Measurements from ENCODE around the gene ATP6V1F.

Gene ATP6V1F

DNA sequence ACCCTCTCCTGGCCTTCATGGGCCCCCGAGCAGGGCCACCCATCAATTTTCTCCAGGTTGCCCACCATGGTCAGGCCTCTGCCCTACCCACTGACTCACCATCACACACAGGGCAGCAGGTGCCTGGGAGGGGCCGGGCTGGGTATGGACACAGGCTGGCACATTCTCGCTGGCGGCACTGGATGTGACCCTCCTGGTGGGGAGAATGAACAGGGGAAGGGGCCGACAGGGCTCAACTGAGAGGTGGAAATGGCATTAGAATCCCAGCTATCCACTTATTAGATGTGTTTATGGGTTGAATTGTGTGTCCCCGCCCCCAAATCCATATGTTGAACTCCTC, 31.4 kb downstream of the ATP6V1F start:
- H3K27ac ChIP-seq = no peak overlapping the region
- no peak for TF ChIP-seq ZFX (IDR thresholded peaks at IDR 0.05; ENCODE audit: borderline replicate concordance)
- TF ChIP-seq, protein P1, sequence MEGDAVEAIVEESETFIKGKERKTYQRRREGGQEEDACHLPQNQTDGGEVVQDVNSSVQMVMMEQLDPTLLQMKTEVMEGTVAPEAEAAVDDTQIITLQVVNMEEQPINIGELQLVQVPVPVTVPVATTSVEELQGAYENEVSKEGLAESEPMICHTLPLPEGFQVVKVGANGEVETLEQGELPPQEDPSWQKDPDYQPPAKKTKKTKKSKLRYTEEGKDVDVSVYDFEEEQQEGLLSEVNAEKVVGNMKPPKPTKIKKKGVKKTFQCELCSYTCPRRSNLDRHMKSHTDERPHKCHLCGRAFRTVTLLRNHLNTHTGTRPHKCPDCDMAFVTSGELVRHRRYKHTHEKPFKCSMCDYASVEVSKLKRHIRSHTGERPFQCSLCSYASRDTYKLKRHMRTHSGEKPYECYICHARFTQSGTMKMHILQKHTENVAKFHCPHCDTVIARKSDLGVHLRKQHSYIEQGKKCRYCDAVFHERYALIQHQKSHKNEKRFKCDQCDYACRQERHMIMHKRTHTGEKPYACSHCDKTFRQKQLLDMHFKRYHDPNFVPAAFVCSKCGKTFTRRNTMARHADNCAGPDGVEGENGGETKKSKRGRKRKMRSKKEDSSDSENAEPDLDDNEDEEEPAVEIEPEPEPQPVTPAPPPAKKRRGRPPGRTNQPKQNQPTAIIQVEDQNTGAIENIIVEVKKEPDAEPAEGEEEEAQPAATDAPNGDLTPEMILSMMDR (IDR thresholded peaks at IDR 0.05) = no peak

DNA sequence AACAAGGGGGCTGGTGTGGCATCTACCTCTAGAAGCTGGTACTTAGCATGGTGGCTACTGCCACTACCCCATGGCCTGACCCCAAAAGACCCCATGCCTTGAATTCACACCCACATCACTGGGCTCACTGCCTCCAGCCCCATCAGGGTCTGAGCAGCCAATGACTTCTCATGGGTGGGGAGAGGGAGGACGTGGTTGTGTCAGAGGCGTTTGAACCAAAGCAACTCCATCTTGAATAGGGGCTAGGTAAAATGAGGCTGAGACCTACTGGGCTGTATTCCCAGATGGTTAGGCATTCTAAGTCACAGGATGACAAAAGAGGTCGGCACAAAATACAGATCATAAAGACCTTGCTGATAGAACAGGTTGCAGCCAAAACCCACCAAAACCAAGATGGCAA, 32.7 kb downstream of the ATP6V1F start:
- TF ChIP-seq, protein P1 (IDR thresholded peaks at IDR 0.05) = no peak
- no peak for TF ChIP-seq ZFX (IDR thresholded peaks at IDR 0.05; ENCODE audit: borderline replicate concordance)
- no peak overlapping the region for H3K27ac ChIP-seq

DNA sequence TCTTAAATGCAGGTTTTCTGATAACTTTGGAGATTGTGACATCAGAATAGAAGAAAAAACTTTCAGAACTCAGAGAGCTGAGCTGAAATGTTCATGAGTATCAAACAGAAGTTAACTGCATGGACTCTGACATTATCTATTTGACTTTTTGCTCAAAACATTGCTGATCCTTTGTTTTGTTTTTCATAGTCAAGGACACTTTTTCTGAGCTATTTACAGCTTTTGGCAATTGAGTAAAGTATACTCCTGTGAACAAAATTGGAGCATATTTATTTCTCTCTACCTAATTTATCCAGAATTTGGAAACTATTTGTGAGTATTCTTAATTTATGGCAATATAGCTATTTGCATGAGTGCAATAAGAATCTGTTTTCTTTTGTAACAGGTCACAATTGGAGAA, 36.7 kb downstream of the ATP6V1F start:
- TF ChIP-seq, protein P1 (IDR thresholded peaks at IDR 0.05) = no peak
- TF ChIP-seq ZFX (IDR thresholded peaks at IDR 0.05; ENCODE audit: borderline replicate concordance) = no peak
- no peak overlapping the region for H3K27ac ChIP-seq

DNA sequence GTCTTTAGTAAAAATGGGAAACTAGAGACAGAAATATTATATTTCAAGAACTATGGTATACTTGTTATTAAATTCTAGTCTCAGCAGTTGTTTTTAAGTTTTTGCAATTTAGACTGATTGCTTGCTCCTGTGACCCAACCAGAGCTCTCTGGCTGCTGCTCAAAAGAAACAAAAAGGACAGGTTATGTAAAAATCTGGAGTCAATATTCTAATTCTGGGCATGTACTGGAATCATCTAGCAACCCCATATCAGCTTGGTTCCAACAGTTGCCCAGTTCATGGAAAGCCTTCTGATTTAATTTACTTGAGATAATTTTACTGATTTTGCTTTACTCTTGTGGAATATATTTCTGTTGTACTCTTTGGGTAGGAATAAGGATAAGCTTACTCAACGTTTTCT, 37.6 kb downstream of the ATP6V1F start:
- H3K27ac ChIP-seq = no peak overlapping the region
- no peak for TF ChIP-seq ZFX (IDR thresholded peaks at IDR 0.05; ENCODE audit: borderline replicate concordance)
- TF ChIP-seq, protein P1 (IDR thresholded peaks at IDR 0.05) = no peak

- H3K27ac ChIP-seq = no peak overlapping the region
- TF ChIP-seq ZFX (IDR thresholded peaks at IDR 0.05; ENCODE audit: borderline replicate concordance) = no peak
- TF ChIP-seq, protein P1 (IDR thresholded peaks at IDR 0.05) = no peak
Observed at GRCh38 chr7:128902761-128903585, 40.3 kb downstream of the ATP6V1F start.

DNA sequence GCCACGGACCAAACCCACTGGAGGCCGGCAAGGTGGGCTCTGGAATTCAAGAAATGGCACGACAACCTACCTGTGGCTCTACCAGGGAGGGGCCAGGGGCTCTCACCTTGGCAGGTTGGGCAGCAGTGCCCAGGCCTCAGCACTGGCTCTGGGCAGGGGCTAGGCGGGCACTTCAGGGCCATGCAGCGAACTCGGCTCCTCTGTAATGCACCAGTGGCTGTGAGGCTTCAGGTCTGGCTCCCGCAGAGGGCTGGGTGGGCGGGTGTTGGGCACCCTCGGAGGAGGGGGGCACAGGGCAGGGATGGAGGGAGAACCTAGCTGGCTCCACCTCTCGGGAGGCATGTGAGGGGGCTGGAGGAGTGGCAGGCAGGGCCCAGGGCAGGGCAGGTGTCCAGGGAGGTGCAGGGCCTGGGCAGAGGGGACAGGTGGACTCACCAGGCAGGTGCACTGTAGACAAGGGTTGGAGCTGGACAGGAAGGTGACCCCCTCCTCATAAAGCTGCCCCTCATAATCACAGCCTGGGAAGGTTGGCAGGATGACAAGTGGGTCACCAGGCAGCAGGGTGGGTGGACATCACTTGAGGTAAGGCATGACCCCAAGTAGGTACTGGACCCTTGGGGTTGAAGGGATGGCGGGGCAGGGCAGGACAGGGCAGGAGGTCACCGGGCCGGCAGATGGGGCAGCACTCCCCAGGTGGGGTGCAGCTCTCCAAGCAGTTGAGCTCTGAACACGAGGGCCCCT, 41.1 kb downstream of the ATP6V1F start:
- TF ChIP-seq, protein P1 (IDR thresholded peaks at IDR 0.05) = no peak
- no peak for TF ChIP-seq ZFX (IDR thresholded peaks at IDR 0.05; ENCODE audit: borderline replicate concordance)

More for the DNA sequence above, 41.1 kb downstream of the ATP6V1F start:
- no peak overlapping the region for H3K27ac ChIP-seq

All from 22Rv1 (cell line).